GM19035 (cell line): Measurements from ENCODE around the gene MYO16.

Experiments
- ATAC-seq: cut with Tn5 transposase; IDR thresholded peaks from one replicate; pipeline ENCODE4 v1.9.1; 2021; ENCODE audit not compliant: unreplicated experiment

MYO16 gene

DNA sequence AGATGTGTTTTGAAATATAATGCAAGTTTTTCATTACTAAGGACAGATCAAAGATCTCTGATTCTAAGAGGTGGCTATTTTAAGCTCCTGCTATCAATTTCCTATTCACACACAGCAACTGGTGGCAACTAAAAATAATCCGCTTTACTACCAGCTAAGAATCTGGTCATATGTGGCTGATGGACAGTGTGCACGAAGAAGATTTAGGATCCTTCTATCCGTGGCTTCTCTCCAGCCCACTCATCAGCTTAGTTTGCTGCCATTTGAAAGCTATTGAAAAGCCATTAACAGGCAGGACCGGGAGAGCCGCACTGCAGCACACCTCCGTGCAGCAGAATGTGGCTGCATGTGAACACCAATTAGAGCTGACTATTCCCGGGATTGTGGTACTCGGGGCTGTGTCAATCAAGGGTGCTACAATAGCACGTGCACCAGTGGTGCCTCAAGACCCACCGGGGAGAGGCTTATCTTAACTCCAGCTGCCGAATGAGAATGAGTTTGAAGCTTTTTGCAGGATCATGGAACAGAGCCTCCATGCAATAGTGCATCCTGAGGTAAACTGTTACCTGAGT is at the start of gene MYO16:
Gene MYO16 (plus strand): TSS at position 431 of the 572 bp plus-strand sequence. CDS start 234 bp downstream, outside the sequence.
- ATAC-seq, result no peak

DNA sequence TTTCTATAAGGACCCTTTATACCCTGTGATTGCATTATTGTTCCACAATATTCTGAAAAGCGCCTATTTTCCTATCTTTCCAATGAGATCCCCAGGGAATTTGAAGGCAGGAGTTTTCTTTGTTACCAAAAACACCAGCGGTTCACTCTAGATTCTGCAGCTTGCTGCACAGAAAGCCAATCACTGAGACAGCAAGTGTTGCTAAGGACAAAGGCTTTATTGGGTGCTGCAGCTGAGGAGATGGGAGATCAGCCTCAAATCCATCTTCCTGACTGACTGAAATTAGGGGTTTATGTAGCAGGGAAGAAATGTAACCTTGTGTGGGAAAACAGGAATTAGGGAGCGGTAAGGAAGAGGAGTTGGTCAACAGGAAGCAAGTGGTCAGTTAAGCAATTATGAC is 42.6 kb upstream of the MYO16 start:
- no peak for ATAC-seq

- no peak for ATAC-seq
These were observed 40.9 kb upstream of the MYO16 start for GRCh38 chr13:108588516-108588915.

DNA sequence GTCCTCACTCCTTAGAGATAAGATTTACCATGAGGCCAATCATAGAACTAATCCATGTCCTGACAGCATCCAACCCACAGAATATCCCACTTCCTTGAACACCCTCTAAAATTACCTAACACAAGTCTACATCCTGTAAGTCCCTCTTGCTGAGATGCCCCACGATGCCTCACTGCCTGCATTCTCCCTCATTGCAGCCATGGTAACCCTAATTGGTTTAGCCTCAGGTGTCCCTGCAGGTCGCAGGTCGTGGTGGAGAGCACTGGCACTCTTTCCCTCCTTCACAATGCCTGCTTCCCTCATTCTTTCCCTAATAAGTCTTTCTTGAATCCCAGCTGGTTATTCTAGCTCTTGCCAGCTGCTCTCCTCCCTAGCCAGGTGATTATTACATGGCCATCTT is 35.3 kb upstream of the MYO16 start:
- ATAC-seq, result no peak

DNA sequence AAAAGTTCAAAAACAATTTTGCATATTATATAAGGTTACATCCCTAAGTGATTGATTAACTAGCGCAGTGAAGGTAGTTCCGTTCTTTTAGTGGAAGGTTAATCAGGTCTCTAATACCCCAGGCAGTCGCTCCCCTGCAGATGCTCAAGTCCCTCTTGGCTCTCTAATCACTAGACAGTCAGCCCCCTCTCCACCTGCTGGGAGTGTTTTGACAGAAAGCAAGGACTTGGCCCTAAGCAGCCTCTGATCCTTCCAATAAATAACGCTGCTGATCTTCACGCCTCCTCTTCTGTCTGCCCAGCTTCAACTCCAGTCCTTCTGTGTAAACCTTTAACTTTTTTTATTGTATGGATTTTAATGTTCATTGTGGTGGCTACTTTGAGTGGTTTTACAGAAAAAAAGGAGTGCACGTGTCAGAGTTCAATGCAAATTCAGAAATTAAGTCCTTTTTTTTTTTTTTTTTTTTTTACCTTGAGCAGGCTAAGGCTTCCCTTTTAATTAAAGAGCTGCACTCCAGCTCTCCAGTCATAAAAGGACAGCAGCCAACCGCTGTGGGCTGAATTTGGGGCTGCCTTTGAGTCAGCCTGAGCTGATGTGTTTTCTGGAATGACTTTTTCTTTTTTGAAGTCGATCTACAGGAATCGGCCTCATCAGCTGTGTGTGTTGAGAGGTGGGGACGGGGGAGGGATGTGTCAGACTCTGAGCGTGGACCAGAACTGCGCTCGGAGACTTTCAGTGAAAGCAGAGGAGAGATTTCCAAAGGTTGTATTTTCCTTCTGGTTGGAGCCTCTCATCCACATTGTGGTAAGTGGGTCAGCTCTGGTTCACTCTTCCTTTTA is 33.8 kb upstream of the MYO16 start:
- ATAC-seq, result no peak

DNA sequence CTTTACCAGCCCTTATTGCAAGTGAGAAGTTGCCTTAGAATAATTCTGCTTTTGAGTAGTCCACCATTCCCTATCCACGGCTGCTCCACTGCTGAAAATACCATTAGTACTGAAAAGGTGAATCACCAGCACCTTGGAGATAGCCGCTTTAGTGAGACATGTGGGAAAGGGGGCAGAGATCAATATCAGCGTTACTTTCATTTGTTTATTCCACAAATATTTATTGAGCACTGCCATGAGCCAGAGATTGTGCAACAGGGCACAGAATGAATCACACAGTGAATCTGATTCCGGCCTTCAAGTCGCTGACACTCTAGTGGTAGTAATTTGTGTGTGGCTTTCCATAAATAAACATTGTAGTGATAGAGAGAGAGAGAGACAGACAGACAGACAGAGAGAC is 31.5 kb upstream of the MYO16 start:
- ATAC-seq, result no peak

DNA sequence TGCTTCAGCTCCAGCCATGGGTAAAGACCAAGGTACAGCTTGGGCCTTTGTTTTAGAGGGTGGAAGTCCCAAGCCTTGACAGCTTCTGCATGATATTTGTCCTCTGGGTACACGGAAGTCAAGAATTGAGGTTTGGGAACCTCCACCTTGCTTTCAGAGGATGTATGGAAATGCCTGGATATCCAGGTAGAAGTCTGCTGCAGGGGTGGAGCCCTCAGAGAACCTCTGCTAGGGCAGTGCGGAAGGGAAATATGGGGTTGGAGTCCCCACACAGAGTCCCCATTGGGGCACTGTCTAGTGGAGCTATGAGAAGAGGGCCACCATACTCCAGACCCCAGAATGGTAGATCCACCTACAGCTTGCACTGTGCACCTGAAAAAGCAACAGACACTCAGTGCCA is 23.0 kb upstream of the MYO16 start:
- ATAC-seq, result no peak

- ATAC-seq, result no peak
These were observed 20.1 kb upstream of the MYO16 start for GRCh38 chr13:108609353-108609752.

DNA sequence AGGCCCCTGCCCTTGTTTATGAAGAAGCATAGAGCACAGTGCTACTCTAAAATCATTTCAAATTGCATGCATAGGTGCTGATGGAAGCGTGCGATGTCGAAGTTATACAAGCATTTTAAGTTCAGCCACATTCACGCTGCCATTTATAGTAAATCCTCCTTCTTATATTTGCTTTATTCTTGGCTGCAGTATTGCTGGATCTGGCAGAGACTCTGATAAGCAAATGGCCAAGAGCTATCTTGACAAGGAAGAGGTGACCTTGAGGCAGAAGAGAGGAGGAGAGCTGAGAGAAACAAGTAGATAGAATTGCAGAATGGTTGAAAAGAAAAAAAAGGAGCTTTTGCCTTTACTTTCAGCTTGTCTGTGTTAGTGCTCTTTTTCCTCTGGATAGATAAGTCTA is 18.9 kb upstream of the MYO16 start:
- ATAC-seq, result no peak

- ATAC-seq, result no peak
These were observed 14.2 kb upstream of the MYO16 start for GRCh38 chr13:108615241-108615640.

- ATAC-seq, result no peak
These were observed 11.2 kb upstream of the MYO16 start for GRCh38 chr13:108618233-108618632.

DNA sequence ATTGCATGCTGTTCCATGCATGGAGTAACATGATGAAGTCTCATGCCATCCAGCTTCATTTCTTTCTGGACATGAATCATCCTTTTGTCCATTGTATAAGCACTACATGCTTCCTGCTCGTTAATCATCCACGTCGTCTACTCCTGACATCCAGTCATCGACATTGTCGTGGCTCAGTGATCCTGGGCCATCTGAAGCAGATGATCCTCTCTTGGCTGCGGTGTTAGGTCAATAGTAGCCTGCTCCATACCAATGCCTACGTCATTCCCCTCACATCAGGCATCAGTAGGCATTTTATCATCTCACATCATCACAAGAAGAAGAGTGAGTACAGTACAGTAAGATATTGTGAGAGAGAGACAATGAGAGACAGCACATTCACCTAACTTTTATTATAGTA is 7.9 kb upstream of the MYO16 start:
- no peak for ATAC-seq

GRCh38 chr13:108624108-108624507 is 5.3 kb upstream of the MYO16 start:
- ATAC-seq, result no peak

DNA sequence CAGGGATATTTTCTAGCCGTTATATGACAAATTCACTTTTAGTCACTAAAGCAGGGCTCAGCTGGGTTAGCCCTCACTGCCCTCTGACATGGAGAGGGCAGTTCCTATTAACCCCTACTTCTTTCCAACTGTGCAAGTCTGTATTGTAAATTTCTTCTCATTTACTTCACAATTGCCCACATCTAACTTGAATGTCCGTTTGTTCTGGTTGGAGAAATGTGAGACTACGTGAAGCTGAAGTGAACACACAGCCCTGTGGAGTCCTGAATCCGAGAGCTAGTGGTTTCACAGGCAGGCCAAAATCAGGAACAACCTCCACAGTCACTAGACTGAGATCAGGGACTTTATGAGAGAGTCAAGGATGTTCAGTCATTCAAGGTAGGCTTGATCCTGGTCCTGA is 4.4 kb upstream of the MYO16 start:
- ATAC-seq, result no peak

DNA sequence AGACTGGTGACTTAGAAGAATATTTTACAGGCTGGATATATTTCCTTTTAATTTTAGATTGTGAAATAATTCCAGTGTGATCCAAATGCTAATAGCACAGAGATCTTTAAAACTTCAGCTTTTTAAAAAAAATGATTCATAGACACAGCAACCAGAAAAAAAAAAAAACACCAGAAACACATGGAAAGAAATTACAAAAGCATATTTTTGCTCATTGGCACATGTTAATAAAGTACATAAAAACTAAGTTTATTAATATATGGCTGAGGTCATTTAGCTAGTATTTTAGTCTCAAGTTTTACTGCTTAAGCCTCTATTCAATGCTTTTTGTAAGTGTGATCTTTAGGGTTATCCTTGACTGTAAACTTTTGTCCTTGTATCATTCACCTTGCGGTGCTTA is 577 bp downstream of the MYO16 start:
- ATAC-seq, result no peak

DNA sequence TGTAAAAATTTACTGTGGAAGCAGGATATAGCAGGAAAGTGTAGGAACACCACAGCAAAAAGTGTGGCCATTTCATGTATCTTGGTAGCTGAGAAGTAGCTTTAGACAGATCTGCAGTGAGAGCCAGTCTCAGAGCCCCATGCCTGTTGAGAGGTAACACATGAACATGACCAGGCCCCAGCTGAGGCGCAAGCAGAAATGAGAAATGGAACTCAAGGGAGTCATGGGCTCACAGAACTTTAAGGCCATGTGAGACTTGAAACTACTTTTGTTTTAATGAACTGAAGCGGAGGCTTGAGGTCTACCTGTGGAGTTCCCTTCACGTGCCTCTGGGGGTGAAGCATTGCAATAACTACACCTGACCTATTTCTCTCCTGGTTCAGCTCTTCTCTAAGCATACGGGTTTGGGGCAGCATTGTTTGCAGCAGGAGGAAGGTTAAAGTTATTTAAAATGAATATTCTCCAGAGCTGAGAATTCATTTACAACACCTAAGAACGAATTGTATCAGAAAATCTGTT is 3.3 kb downstream of the MYO16 start:
- ATAC-seq, result no peak

DNA sequence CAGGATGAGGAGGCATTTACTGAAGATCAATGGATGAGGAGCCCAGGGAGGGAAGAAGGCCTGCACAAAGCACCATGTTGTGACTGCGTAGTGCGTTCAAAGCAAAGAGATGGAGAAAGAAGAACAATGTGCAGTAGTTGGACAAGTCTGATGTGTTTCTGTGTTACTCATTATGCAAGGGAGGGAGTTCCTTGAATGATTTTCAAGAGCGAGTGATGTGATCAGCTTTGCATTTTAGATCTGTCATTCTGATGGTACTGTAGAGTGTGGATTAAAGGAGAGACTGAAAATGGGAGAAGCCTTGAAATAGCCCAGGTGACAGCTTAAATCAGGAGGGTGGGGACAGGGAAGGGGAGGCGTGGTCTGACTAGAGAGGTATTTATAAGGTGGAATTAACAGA is 9.5 kb downstream of the MYO16 start:
- ATAC-seq, result no peak

DNA sequence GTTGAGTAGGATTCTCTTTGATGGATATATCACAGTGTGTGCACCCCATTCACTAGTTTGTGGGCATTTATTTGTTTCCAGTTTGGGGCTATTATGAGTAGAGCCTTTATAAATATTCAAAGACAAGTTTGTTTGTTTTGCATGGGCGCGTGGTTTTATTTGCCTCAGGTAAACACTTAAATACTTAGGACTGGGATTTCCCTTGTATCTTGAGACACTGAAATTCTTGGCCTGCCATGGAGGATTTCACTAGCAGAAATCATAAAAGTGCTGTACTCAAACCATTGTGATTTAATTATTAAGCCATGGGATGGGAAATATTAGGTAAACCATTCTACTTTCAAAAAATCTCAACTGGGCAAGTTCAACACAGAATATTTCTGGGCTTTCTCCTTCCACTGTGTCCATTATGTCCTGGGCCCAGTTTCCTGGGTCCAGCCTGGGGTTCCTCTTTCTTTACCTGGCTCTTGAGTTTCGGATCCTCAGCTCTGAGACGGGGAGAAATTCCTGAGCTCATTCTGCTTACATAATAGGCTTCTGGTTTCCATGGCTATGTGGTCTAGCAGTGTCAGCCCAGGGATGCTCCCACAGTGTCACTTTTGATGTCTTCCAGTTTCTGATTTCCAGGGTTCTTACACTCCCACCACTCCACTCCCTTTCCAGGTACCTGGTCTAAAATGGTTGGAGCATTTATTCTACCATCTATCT is 14.4 kb downstream of the MYO16 start:
- no peak for ATAC-seq

DNA sequence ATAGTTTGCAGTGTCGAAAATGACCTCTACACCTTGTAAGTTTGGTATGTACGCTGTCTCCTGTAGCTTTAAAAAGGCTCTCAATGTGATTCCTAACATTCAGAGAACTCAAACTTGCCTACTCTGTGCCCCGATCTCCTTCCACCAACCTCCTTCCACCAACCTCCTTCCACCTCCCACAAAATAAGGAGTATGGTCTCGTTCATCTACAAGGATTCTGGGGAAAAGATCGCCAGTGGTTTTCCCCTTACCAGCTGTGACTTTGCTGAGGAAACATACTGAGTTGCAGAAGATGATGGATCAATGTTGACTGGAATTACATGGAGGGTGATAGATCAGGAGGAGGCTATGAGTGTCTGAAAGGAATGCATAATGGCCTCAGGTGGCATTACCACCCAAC is 16.0 kb downstream of the MYO16 start:
- ATAC-seq, result no peak

- no peak for ATAC-seq
These were observed 20.9 kb downstream of the MYO16 start for GRCh38 chr13:108650271-108650670.

- ATAC-seq, result no peak
These were observed 27.3 kb downstream of the MYO16 start for GRCh38 chr13:108656742-108657141.

DNA sequence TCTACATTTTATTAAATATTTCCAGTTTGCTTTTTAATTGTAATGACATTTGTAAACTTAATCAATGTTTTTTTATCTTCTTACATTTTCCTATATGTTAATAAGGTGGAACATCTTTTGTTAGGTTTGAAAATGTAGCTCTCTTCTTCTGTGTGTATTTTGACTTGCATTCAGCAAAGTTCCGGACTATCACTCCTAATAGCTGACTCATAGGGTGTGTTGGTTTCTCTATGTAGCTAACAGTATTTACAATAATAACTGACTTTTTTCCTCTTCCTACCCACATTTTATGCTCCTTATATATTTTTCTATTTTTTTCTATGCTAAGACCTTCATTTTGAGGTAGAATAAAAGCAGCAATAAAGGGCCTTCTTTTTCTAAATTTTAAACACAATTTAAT is 28.1 kb downstream of the MYO16 start:
- ATAC-seq, result no peak
